ENCODE measurements around the gene HCAR1. TPM values are rescaled to one million over a fixed set of nuclear protein-coding genes. Genes with fewer than 3 reads are reported as not detected.
"Not testable (repeated sequence)": the region's sequence is repeated elsewhere in the genome, so short reads cannot be mapped to it uniquely, and the experiment has no call there.

Gene HCAR1
- total RNA-seq, 1 donor from 2014 or later, result 0.20 TPM

DNA sequence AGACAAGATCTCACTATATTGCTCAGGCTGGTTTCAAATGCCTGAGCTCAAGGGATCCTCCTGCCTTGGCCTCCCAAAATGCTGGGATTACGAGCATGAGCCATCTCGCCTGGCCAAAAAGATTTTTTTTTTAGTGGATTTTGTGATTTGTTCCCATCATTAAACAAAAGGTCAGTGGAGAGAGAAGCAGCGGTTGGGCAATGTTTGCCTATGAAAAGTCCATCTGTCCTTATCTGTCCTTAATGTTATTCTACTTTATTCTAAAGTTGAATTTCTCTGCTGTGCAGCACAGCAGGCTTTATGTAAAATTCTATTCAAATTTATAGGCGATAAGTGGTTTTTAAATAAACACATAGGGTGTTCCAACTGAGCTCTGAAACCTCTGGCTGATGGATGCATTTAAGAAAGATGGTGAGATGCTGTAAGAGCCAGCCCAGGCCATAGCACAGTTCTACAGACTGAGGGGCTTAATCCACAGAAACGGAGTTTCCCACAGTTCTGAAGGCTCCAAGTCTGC, 46.3 kb downstream of the HCAR1 start:
- no peak for ATAC-seq
- no peak overlapping the region for H3K4me3 ChIP-seq
- intact Hi-C loops (cut with DNase I), result no loop called here
- H3K4me1 ChIP-seq, result no peaks in the 10 kb centered on the region
- H3K27ac ChIP-seq, result no peak overlapping the region
- TF ChIP-seq, protein P1, sequence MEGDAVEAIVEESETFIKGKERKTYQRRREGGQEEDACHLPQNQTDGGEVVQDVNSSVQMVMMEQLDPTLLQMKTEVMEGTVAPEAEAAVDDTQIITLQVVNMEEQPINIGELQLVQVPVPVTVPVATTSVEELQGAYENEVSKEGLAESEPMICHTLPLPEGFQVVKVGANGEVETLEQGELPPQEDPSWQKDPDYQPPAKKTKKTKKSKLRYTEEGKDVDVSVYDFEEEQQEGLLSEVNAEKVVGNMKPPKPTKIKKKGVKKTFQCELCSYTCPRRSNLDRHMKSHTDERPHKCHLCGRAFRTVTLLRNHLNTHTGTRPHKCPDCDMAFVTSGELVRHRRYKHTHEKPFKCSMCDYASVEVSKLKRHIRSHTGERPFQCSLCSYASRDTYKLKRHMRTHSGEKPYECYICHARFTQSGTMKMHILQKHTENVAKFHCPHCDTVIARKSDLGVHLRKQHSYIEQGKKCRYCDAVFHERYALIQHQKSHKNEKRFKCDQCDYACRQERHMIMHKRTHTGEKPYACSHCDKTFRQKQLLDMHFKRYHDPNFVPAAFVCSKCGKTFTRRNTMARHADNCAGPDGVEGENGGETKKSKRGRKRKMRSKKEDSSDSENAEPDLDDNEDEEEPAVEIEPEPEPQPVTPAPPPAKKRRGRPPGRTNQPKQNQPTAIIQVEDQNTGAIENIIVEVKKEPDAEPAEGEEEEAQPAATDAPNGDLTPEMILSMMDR (IDR thresholded peaks at IDR 0.05), result no peak
- no peaks in the 10 kb centered on the region for H3K9me3 ChIP-seq
- H3K36me3 ChIP-seq, result no peaks in the 10 kb centered on the region
- DNase-seq, result no peak
- H3K27me3 ChIP-seq, result no peaks in the 10 kb centered on the region

DNA sequence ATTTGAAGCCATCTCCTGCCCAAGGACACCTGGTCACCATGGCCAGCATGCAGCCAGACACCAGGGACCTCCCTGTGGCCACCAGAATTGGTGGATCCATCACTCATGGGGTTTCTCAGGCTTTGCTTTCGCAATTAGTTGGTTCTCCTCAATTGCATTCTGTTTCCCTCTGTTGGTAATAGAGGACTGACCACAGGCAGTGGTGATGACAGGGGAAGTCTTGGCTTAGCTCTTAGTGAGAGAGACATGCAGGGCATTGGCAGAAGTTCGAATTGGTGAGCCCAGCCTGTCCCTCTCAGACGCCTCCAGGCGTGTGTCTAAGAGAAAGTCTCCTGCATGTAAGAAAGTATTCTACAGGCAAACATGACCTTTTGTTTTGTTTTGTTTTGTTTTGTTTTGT, 48.8 kb downstream of the HCAR1 start:
- TF ChIP-seq, protein P1 (IDR thresholded peaks at IDR 0.05), result no peak
- Histone ChIP-seq H3K36me3 (no peaks in the 10 kb centered on the region), H3K27ac (no peak overlapping the region), H3K4me1 (no peaks in the 10 kb centered on the region), H3K27me3 (no peaks in the 10 kb centered on the region), H3K9me3 (no peaks in the 10 kb centered on the region), H3K4me3 (no peak overlapping the region)
- DNase-seq (no peak), ATAC-seq (peak; percentile 92)
- intact Hi-C loops (cut with DNase I), result no loop called here

DNA sequence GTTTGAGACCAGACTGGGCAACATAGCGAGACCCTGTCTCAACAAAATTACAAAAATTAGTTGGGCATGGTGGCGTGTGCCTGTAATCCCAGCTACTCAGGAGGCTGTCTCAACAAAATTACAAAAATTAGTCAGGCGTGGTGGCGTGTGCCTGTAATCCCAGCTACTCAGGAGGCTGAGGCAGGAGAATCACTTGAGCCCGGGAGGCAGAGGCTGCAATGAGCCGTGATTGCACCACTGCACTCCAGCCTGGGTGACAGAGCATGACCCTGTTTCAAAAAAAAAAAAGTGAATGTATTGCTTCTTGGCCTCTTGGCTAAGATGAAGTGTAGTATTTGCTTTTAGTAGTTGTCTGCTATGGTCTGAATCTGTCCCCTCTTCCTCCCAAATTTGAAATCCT, 49.7 kb downstream of the HCAR1 start:
- DNase-seq; H3K27me3 ChIP-seq; H3K9me3 ChIP-seq; ATAC-seq; H3K27ac ChIP-seq; H3K4me3 ChIP-seq; intact Hi-C loops (cut with DNase I); H3K4me1 ChIP-seq; H3K36me3 ChIP-seq: not testable (repeated sequence)

DNA sequence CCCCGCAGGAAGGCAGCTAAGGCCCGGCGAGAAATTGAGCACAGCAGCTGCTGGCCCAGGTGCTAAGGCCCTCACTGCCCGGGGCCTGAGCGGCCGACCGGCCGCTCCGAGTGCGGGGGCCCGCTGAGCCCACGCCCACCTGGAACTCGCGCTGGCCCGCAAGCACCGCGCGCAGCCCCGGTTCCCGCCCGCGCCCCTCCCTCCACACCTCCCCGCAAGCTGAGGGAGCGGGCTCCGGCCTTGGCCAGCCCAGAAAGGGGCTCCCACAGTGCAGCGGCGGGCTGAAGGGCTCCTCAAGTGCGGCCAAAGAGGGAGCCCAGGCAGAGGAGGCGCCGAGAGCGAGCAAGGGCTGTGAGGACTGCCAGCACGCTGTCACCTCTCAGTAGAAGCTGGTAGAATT, 53.9 kb downstream of the HCAR1 start:
- H3K4me3 ChIP-seq; H3K27me3 ChIP-seq; ATAC-seq; intact Hi-C loops (cut with DNase I); H3K27ac ChIP-seq; H3K4me1 ChIP-seq; H3K9me3 ChIP-seq; DNase-seq; H3K36me3 ChIP-seq: not testable (repeated sequence)

Other genes starting within 250 kb of the HCAR1 start
- gene ZCCHC8, start 229.9 kb downstream of the HCAR1 start, total RNA-seq, result 21.2 TPM
- gene RSRC2, start 203.9 kb downstream of the HCAR1 start, total RNA-seq, result 63.8 TPM
- gene KNTC1, start 203.6 kb downstream of the HCAR1 start, total RNA-seq, result 8.4 TPM
- gene HCAR2, start 27.5 kb downstream of the HCAR1 start, total RNA-seq, result 7.6 TPM
- gene HCAR3, start 14.0 kb downstream of the HCAR1 start, total RNA-seq, result 4.3 TPM
- 29.1 TPM for gene DENR, start 22.0 kb upstream of the HCAR1 start, total RNA-seq
- 0.64 TPM for gene CCDC62, start 43.7 kb upstream of the HCAR1 start, total RNA-seq
- gene HIP1R, start 104.6 kb upstream of the HCAR1 start, total RNA-seq, result 33.0 TPM
- gene VPS37B, start 165.3 kb upstream of the HCAR1 start, total RNA-seq, result 36.3 TPM
- 5.2 TPM for gene ABCB9, start 235.6 kb upstream of the HCAR1 start, total RNA-seq
- 13.7 TPM for gene OGFOD2, start 244.4 kb upstream of the HCAR1 start, total RNA-seq
- 124 TPM for gene ARL6IP4, start 249.8 kb upstream of the HCAR1 start, total RNA-seq